ENCODE measurements around the gene SNHG17.
"Not testable (repeated sequence)": the region's sequence is repeated elsewhere in the genome, so short reads cannot be mapped to it uniquely, and the experiment has no call there.

SNHG17 gene

GRCh38 chr20:38471987-38472512, 36.9 kb upstream of the SNHG17 start:
- no peak for TF ChIP-seq CTCF (IDR thresholded peaks at IDR 0.05)
- Histone ChIP-seq H3K4me3 (peak overlapping the region; percentile 68 to 83), H3K4me1 (peaks cover 0 to 38% (median 25%) of the 10 kb centered on the region in 4 donors), H3K27ac (peak overlapping the region; percentile 84 to 95), H3K9me3 (no peaks in the 10 kb centered on the region), H3K27me3 (no peaks in the 10 kb centered on the region), H3K36me3 (no peaks in the 10 kb centered on the region)
- intact Hi-C loops (cut with DNase I; ENCODE audit: low total_unique reads) = no loop called here
- no peak for DNase-seq

- Histone ChIP-seq H3K27me3 (no peaks in the 10 kb centered on the region), H3K4me3 (no peak overlapping the region), H3K4me1 (peaks cover 0 to 34% (median 21%) of the 10 kb centered on the region in 4 donors), H3K9me3 (no peaks in the 10 kb centered on the region), H3K27ac (peak overlapping the region in 1 of 2 donors; percentile 84), H3K36me3 (no peaks in the 10 kb centered on the region)
- intact Hi-C loops (cut with DNase I; ENCODE audit: low total_unique reads) = no loop called here
- no peak for DNase-seq
- no peak for TF ChIP-seq CTCF (IDR thresholded peaks at IDR 0.05)
Measured at GRCh38 chr20:38471245-38471644, 36.1 kb upstream of the SNHG17 start.

- H3K27ac ChIP-seq = no peak overlapping the region
- no peak for TF ChIP-seq CTCF (IDR thresholded peaks at IDR 0.05)
- peaks cover 0 to 8% (median 0%) of the 10 kb centered on the region in 4 donors for H3K4me1 ChIP-seq
- no peaks in the 10 kb centered on the region for H3K27me3 ChIP-seq
- no peak for DNase-seq
- H3K9me3 ChIP-seq = no peaks in the 10 kb centered on the region
- H3K36me3 ChIP-seq = no peaks in the 10 kb centered on the region
- no peak overlapping the region for H3K4me3 ChIP-seq
- intact Hi-C loops (cut with DNase I; ENCODE audit: low total_unique reads) = no loop called here
Measured at GRCh38 chr20:38466983-38467382, 31.9 kb upstream of the SNHG17 start.

GRCh38 chr20:38466171-38466570, 31.0 kb upstream of the SNHG17 start:
- Histone ChIP-seq H3K4me3 (no peak overlapping the region), H3K27ac (no peak overlapping the region), H3K27me3 (no peaks in the 10 kb centered on the region), H3K4me1 (no peaks in the 10 kb centered on the region), H3K36me3 (no peaks in the 10 kb centered on the region), H3K9me3 (no peaks in the 10 kb centered on the region)
- no peak for TF ChIP-seq CTCF (IDR thresholded peaks at IDR 0.05)
- no peak for DNase-seq
- intact Hi-C loops (cut with DNase I; ENCODE audit: low total_unique reads) = no loop called here

- H3K27ac ChIP-seq; H3K4me3 ChIP-seq; H3K36me3 ChIP-seq; DNase-seq; H3K9me3 ChIP-seq; H3K27me3 ChIP-seq; H3K4me1 ChIP-seq; intact Hi-C loops (cut with DNase I; ENCODE audit: low total_unique reads): not testable (repeated sequence)
Measured at GRCh38 chr20:38461569-38461968, 26.4 kb upstream of the SNHG17 start.

GRCh38 chr20:38461167-38461566, 26.0 kb upstream of the SNHG17 start:
- DNase-seq; H3K4me1 ChIP-seq; H3K36me3 ChIP-seq; H3K9me3 ChIP-seq; intact Hi-C loops (cut with DNase I; ENCODE audit: low total_unique reads); H3K27me3 ChIP-seq; H3K27ac ChIP-seq; H3K4me3 ChIP-seq: not testable (repeated sequence)

GRCh38 chr20:38460631-38461030, 25.5 kb upstream of the SNHG17 start:
- DNase-seq; H3K9me3 ChIP-seq; H3K4me1 ChIP-seq; H3K36me3 ChIP-seq; H3K27ac ChIP-seq; H3K4me3 ChIP-seq; H3K27me3 ChIP-seq; intact Hi-C loops (cut with DNase I; ENCODE audit: low total_unique reads): not testable (repeated sequence)

All from tibial artery (tissue), 4 donors.